Mesothelial cell of epicardium (in vitro differentiated cells): ENCODE results near the gene IL1RN. TPM values are rescaled to one million over a fixed set of nuclear protein-coding genes. Genes with fewer than 3 reads are reported as not detected.

Source experiments
- DNase-seq, 2 experiments: peaks; one replicate each; pipeline ENCODE4 v3.0.0; 2021; ENCODE audit warnings: low spot score in 2 of 2; ENCODE audit not compliant: unreplicated experiment in 2 of 2
- H3K27ac Mint-ChIP-seq: 2 replicates; pipeline ENCODE4 v1.8.0; 2021; ENCODE audit warnings: mixed read lengths
- H3K27me3 Mint-ChIP-seq: 2 replicates; pipeline ENCODE4 v1.8.0; 2021; ENCODE audit warnings: low read depth, mixed read lengths
- H3K36me3 Mint-ChIP-seq: 2 replicates; pipeline ENCODE4 v1.8.0; 2021; ENCODE audit warnings: mixed read lengths
- H3K4me1 Mint-ChIP-seq: 2 replicates; pipeline ENCODE4 v1.8.0; 2021; ENCODE audit warnings: mixed read lengths
- H3K4me3 Mint-ChIP-seq: 2 replicates; pipeline ENCODE4 v1.8.0; 2021; ENCODE audit warnings: mild to moderate bottlenecking, moderate library complexity, mixed read lengths
- H3K9me3 Mint-ChIP-seq: 2 replicates; pipeline ENCODE4 v1.8.0; 2021; ENCODE audit warnings: mixed read lengths
- total RNA-seq: library from RNA; stranded (reverse); gene quantifications from 3 replicates; pipeline ENCODE4 v1.2.1, GENCODE V29; 2021
- TF ChIP-seq, protein P1 (sequence below): fragments of 200-600 bp; sonication (generic); IDR thresholded peaks from one replicate; pipeline ENCODE4 v1.5.0; 2021; ENCODE audit warnings: antibody characterized with exemption; ENCODE audit not compliant: unreplicated experiment

IL1RN gene
- total RNA-seq, 1 donor from 2014 or later, result not detected

DNA sequence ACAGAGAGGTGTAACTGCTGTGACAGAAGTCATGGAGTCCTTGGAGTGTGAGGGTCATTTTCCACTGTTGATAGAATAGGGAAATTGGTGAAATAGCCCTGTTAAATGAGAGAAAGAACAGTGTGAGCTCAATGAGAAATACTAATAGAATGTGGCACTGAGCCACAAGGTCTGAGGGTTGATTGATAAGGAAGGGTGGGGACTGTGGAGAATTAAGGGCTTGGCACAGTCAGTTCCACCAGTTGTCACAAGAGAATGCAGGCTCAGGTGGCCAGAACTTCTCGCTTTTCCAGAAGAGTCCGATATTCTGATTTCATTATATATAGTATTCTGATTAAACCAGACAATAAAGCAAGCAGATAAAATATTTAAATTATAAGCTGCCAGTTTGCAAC lies 9.1 kb upstream of the IL1RN start:
- no peaks in the 10 kb centered on the region for H3K9me3 Mint-ChIP-seq
- H3K4me1 Mint-ChIP-seq, result peaks cover 6% of the 10 kb centered on the region
- no peak overlapping the region for H3K4me3 Mint-ChIP-seq
- H3K36me3 Mint-ChIP-seq, result no peaks in the 10 kb centered on the region
- peaks cover 37% of the 10 kb centered on the region for H3K27me3 Mint-ChIP-seq
- TF ChIP-seq, protein P1, sequence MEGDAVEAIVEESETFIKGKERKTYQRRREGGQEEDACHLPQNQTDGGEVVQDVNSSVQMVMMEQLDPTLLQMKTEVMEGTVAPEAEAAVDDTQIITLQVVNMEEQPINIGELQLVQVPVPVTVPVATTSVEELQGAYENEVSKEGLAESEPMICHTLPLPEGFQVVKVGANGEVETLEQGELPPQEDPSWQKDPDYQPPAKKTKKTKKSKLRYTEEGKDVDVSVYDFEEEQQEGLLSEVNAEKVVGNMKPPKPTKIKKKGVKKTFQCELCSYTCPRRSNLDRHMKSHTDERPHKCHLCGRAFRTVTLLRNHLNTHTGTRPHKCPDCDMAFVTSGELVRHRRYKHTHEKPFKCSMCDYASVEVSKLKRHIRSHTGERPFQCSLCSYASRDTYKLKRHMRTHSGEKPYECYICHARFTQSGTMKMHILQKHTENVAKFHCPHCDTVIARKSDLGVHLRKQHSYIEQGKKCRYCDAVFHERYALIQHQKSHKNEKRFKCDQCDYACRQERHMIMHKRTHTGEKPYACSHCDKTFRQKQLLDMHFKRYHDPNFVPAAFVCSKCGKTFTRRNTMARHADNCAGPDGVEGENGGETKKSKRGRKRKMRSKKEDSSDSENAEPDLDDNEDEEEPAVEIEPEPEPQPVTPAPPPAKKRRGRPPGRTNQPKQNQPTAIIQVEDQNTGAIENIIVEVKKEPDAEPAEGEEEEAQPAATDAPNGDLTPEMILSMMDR, result no peak
- DNase-seq, result no peak
- no peak overlapping the region for H3K27ac Mint-ChIP-seq

DNA sequence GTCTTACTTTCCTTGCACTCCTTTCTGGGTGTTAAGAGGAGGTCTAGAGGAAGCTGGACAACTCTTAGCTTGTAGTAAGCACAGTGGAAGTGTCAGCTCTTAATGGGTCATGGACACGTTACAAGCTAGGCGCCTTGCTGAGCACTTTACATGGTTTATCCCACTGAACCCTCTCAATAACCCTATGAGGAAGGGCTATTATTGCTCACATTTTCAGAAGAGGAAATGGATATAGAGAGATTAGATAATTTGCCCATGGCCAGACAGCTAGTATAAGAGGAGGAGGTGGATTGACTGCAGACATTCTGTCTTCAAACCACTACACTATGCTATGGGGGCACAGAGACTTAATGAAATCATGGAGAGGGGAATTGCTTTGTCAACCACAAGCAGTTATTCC lies 8.3 kb upstream of the IL1RN start:
- Mint-ChIP-seq H3K4me3 (no peak overlapping the region), H3K4me1 (peaks cover 6% of the 10 kb centered on the region), H3K27me3 (peaks cover 45% of the 10 kb centered on the region), H3K9me3 (no peaks in the 10 kb centered on the region), H3K27ac (no peak overlapping the region), H3K36me3 (no peaks in the 10 kb centered on the region)
- DNase-seq, result no peak
- TF ChIP-seq, protein P1, result no peak

DNA sequence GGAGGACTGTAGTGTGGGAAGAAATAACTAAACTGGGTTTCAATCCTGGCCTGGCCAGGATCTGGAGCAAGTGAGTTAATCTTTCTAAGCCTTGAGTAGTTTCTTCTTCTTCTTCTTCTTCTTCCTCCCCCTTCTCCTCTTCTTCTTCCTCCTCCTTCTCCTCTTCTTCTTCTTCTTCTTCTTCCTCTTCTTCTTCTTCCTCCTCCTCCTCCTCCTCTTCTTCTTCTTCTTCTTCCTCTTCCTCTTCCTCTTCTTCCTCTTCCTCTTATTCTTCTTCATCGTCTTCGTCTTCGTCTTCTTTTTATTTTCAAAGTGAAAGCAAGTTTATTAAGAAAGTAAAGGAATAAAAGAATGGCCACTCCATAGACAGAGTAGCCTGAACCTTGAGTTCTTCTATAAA lies 6.5 kb upstream of the IL1RN start:
- H3K27ac Mint-ChIP-seq, result no peak overlapping the region
- no peak overlapping the region for H3K4me3 Mint-ChIP-seq
- TF ChIP-seq, protein P1, result no peak
- no peak for DNase-seq
- no peaks in the 10 kb centered on the region for H3K9me3 Mint-ChIP-seq
- H3K4me1 Mint-ChIP-seq, result peaks cover 6% of the 10 kb centered on the region
- H3K27me3 Mint-ChIP-seq, result peaks cover 59% of the 10 kb centered on the region
- H3K36me3 Mint-ChIP-seq, result no peaks in the 10 kb centered on the region

DNA sequence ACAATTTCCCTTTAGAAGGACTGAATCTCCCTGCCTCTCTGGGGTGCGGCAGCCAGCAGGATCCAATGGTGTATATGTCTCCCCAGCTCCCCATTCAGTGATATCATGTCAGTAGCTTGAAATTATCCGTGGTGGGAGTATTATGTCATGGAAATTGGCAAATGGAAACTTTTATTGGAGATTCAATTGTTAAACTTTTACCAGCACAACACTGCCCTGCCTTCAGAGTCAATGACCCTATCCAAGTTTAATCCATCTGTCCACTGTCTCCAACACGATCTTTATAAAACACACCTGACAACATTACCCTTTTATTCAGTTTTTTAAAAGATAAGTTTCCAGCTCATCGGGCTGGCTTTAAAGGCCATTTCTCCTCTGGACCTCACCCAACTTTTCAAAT lies 5.0 kb upstream of the IL1RN start:
- DNase-seq, result no peak

DNA sequence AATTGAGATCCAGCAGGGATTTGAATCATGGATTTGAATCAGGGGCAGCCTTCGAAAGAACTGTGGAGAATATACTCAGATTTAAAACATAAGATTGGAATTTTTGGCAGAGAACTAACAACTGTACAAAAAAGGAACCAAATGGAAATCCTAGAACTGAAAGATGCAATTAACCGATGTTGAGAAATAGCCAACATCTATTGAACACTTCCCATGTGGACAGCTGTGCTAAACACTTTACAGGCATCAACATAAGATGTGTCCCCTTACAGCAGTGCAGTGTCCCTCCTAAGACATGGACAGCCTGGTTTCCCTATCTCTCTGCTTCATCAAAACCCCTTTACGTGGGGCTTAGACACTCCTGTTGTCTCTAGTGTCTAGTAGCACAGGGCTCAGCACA lies 3.7 kb upstream of the IL1RN start:
- Mint-ChIP-seq H3K27ac (no peak overlapping the region), H3K4me1 (peaks cover 6% of the 10 kb centered on the region), H3K27me3 (peaks cover 72% of the 10 kb centered on the region), H3K9me3 (no peaks in the 10 kb centered on the region), H3K36me3 (no peaks in the 10 kb centered on the region), H3K4me3 (no peak overlapping the region)
- TF ChIP-seq, protein P1, result no peak
- DNase-seq, result no peak

More for the DNA sequence above, 5.0 kb upstream of the IL1RN start:
- Mint-ChIP-seq H3K4me3 (no peak overlapping the region), H3K9me3 (no peaks in the 10 kb centered on the region), H3K27ac (no peak overlapping the region), H3K36me3 (no peaks in the 10 kb centered on the region), H3K4me1 (peaks cover 6% of the 10 kb centered on the region), H3K27me3 (peaks cover 70% of the 10 kb centered on the region)
- TF ChIP-seq, protein P1, result no peak
